Glomerular endothelial cell (primary cell): ENCODE measurements around the gene TTBK1. TPM values are rescaled to one million over a fixed set of nuclear protein-coding genes. Genes with fewer than 3 reads are reported as not detected.

Experiments used
- DNase-seq: peaks from one replicate; pipeline ENCODE4 v3.0.0-alpha.2; 2011; ENCODE audit warnings: low read depth, low spot score; ENCODE audit errors: extremely low read depth
- total RNA-seq: library from RNA; depleted of rRNA; stranded (reverse); fragments of >200 nt; gene quantifications from 2 replicates; pipeline ENCODE4 v1.2.3, GENCODE V29; 2015

TTBK1 gene
- total RNA-seq, 1 donor from 2014 or later, result 0.06 TPM

GRCh38 chr6:43269273-43270007 is 26.2 kb downstream of the TTBK1 start:
- DNase-seq, result no peak

- no peak for DNase-seq
Measured at GRCh38 chr6:43271103-43271815, 28.0 kb downstream of the TTBK1 start.

GRCh38 chr6:43271944-43272343 is 28.7 kb downstream of the TTBK1 start:
- no peak for DNase-seq

- DNase-seq, result no peak
Measured at GRCh38 chr6:43273707-43274106, 30.4 kb downstream of the TTBK1 start.

GRCh38 chr6:43274127-43274915 is 31.0 kb downstream of the TTBK1 start:
- no peak for DNase-seq

GRCh38 chr6:43274916-43275597 is 31.8 kb downstream of the TTBK1 start:
- no peak for DNase-seq

- DNase-seq, result no peak
Measured at GRCh38 chr6:43275801-43276576, 32.7 kb downstream of the TTBK1 start.

- DNase-seq, result no peak
Measured at GRCh38 chr6:43276577-43277305, 33.5 kb downstream of the TTBK1 start.

GRCh38 chr6:43277306-43277642 is 34.0 kb downstream of the TTBK1 start:
- no peak for DNase-seq

- DNase-seq, result no peak
Measured at GRCh38 chr6:43277643-43278523, 34.6 kb downstream of the TTBK1 start.

- no peak for DNase-seq
Measured at GRCh38 chr6:43278524-43279078, 35.3 kb downstream of the TTBK1 start.

GRCh38 chr6:43280234-43280633 is 37.0 kb downstream of the TTBK1 start:
- no peak for DNase-seq

- no peak for DNase-seq
Measured at GRCh38 chr6:43282060-43282459, 38.8 kb downstream of the TTBK1 start.

GRCh38 chr6:43282636-43283513 is 39.6 kb downstream of the TTBK1 start:
- no peak for DNase-seq

- no peak for DNase-seq
Measured at GRCh38 chr6:43283514-43283901, 40.2 kb downstream of the TTBK1 start.

GRCh38 chr6:43283905-43284304 is 40.6 kb downstream of the TTBK1 start:
- no peak for DNase-seq

- DNase-seq, result no peak
Measured at GRCh38 chr6:43284991-43285781, 41.9 kb downstream of the TTBK1 start.
